ENCODE measurements around the gene SLFN12. TPM values are rescaled to one million over a fixed set of nuclear protein-coding genes. Genes with fewer than 3 reads are reported as not detected.

Gene SLFN12
- polyA plus RNA-seq, 2 of the 4 experiments (the other 2 are of a cell fraction), result 0.08 to 0.23 TPM

DNA sequence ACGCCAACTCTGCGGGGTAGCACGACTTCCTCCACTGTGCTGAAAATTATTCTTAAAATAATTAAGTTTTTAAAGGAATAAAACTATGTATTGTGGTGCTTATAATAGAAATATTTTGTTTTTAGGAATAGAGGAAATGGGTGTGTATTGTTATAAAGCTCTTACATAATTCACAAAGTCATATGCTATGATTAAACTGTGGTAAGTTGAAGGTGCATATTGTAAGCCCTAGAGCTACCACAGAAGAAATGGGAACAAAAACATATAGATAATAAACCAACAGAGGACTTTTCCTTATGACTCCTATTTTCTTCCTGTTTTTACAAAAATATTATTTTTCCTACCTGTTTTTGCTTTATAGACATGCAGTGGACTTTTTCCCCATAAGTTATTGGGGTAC lies 54.6 kb downstream of the SLFN12 start:
- ChIA-PET POLR2A (no interaction called here), CTCF (no interaction called here)
- Histone ChIP-seq H3K4me1 (peaks cover 11% of the 10 kb centered on the region; the same call in 2 of the 3 replicates), H3K4me2 (no peak overlapping the region), H3K4me3 (no peak overlapping the region), H3K27ac (no peak overlapping the region), H3K9me3 (no peaks in the 10 kb centered on the region)
- ATAC-seq (no peak), FAIRE-seq (no peak), DNase-seq (ENCODE audit: low read depth in 1 of 2, low spot score in 1 of 2) (no peak)
- TF ChIP-seq RAD21 (conservative IDR thresholded peaks at IDR 0.05 in 1 of 2, IDR thresholded peaks at IDR 0.05 in 1 of 2) (no peak), HMGXB4 (CRISPR knock-in tag; IDR thresholded peaks at IDR 0.05; ENCODE audit: borderline replicate concordance) (no peak), HEYL (CRISPR knock-in tag; IDR thresholded peaks at IDR 0.05) (no peak), KDM5A (IDR thresholded peaks at IDR 0.05) (no peak), FOXS1 (CRISPR knock-in tag; IDR thresholded peaks at IDR 0.05) (no peak), TFCP2L1 (CRISPR knock-in tag; IDR thresholded peaks at IDR 0.05) (no peak), MYC (IDR thresholded peaks at IDR 0.05; ENCODE audit: borderline replicate concordance, low read length) (no peak), JUN (IDR thresholded peaks at IDR 0.05) (no peak), RFX5 (IDR thresholded peaks at IDR 0.05) (no peak), HOXB5 (CRISPR knock-in tag; IDR thresholded peaks at IDR 0.05) (no peak), ZSCAN20 (CRISPR knock-in tag; IDR thresholded peaks at IDR 0.05) (no peak)
- TF ChIP-seq, protein P1, sequence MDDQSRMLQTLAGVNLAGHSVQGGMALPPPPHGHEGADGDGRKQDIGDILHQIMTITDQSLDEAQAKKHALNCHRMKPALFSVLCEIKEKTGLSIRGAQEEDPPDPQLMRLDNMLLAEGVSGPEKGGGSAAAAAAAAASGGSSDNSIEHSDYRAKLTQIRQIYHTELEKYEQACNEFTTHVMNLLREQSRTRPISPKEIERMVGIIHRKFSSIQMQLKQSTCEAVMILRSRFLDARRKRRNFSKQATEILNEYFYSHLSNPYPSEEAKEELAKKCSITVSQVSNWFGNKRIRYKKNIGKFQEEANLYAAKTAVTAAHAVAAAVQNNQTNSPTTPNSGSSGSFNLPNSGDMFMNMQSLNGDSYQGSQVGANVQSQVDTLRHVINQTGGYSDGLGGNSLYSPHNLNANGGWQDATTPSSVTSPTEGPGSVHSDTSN (IDR thresholded peaks at IDR 0.05), result no peak
- TF ChIP-seq, protein P2, sequence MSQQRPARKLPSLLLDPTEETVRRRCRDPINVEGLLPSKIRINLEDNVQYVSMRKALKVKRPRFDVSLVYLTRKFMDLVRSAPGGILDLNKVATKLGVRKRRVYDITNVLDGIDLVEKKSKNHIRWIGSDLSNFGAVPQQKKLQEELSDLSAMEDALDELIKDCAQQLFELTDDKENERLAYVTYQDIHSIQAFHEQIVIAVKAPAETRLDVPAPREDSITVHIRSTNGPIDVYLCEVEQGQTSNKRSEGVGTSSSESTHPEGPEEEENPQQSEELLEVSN (IDR thresholded peaks at IDR 0.05; ENCODE audit: borderline replicate concordance, low read depth), result no peak
- TF ChIP-seq, protein P3, sequence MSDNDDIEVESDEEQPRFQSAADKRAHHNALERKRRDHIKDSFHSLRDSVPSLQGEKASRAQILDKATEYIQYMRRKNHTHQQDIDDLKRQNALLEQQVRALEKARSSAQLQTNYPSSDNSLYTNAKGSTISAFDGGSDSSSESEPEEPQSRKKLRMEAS (IDR thresholded peaks at IDR 0.05), result no peak
- 85% methylated on average over 3 of the region's 3 CpGs for WGBS (ENCODE audit: missing lambda C conversion rate)

- CTCF ChIA-PET, result no interaction called here
Measured at GRCh38 chr17:35377068-35377467, 55.2 kb downstream of the SLFN12 start.

More at GRCh38 chr17:35377068-35377467, 55.2 kb downstream of the SLFN12 start:
- no peak overlapping the region for H3K4me2 ChIP-seq
- DNase-seq (ENCODE audit: low read depth in 1 of 2, low spot score in 1 of 2) (no peak), ATAC-seq (no peak), FAIRE-seq (peak; percentile 98)
- WGBS (ENCODE audit: missing lambda C conversion rate), result 68% methylated on average over 2 of the region's 2 CpGs
- H3K27ac ChIP-seq, result no peak overlapping the region
- TF ChIP-seq CHD2 (IDR thresholded peaks at IDR 0.05; ENCODE audit: low read length, partially characterized antibody) (no peak), ATOH8 (CRISPR knock-in tag; IDR thresholded peaks at IDR 0.05; ENCODE audit: low read depth) (no peak), JUN (IDR thresholded peaks at IDR 0.05) (no peak), ESRRA (IDR thresholded peaks at IDR 0.05; ENCODE audit: borderline replicate concordance, low read length) (no peak), FOSB (CRISPR knock-in tag; IDR thresholded peaks at IDR 0.05) (no peak), CEBPB (IDR thresholded peaks at IDR 0.05) (no peak), ELK1 (IDR thresholded peaks at IDR 0.05; ENCODE audit: low read depth, low read length) (no peak), RCOR1 (IDR thresholded peaks at IDR 0.05; ENCODE audit: low read depth, low read length) (no peak), HOXB13 (CRISPR knock-in tag; IDR thresholded peaks at IDR 0.05; ENCODE audit: low read depth) (no peak), RFX5 (IDR thresholded peaks at IDR 0.05) (no peak), CBX8 (IDR thresholded peaks at IDR 0.05) (no peak), MYC (IDR thresholded peaks at IDR 0.05; ENCODE audit: borderline replicate concordance, low read length) (no peak), PHF8 (IDR thresholded peaks at IDR 0.05; ENCODE audit: borderline replicate concordance, low read depth) (no peak), EHMT2 (IDR thresholded peaks at IDR 0.05; ENCODE audit: low read depth) (no peak), HOXA7 (CRISPR knock-in tag; IDR thresholded peaks at IDR 0.05) (no peak), FOSL2 (IDR thresholded peaks at IDR 0.05) (no peak), FOSL2 (CRISPR knock-in tag; IDR thresholded peaks at IDR 0.05) (no peak), RNF2 (IDR thresholded peaks at IDR 0.05; ENCODE audit: borderline replicate concordance, low read depth) (no peak)
- TF ChIP-seq, protein P3 (IDR thresholded peaks at IDR 0.05), result no peak
- TF ChIP-seq, protein P1 (IDR thresholded peaks at IDR 0.05), result no peak
- no peaks in the 10 kb centered on the region for H3K9me3 ChIP-seq
- peaks cover 11% of the 10 kb centered on the region; the same call in 2 of the 3 replicates for H3K4me1 ChIP-seq
- POLR2A ChIA-PET, result no interaction called here
- H3K4me3 ChIP-seq, result no peak overlapping the region
